Lower leg skin (tissue), 4 donors: ENCODE measurements around the gene TRMT2A. TPM values are rescaled to one million over a fixed set of nuclear protein-coding genes. Genes with fewer than 3 reads are reported as not detected.

Experiments
- DNase-seq, 2 donors: peaks; one replicate each; pipeline ENCODE4 v3.0.0-alpha.2; 2019; ENCODE audit warnings: low spot score in 2 of 2
- H3K4me3 ChIP-seq: fragments of 200-600 bp; sonication (generic); 2 replicates; pipeline ENCODE4 v1.5.1; 2017; ENCODE audit warnings: mild to moderate bottlenecking, low read depth; ENCODE audit not compliant: poor library complexity, severe bottlenecking
- POLR2A ChIP-seq, 2 donors: fragments of 450-650 bp; IDR thresholded peaks; one replicate each; pipeline ENCODE4 v1.6.1; 2016 to 2017; ENCODE audit warnings: antibody characterized with exemption in 2 of 2, mild to moderate bottlenecking in 1 of 2, moderate library complexity in 1 of 2
- WGBS, 2 donors: methylation state at CpG; one replicate each; pipeline ENCODE4 v1.1.5; 2018; 5-methylcytosine and 5-hydroxymethylcytosine counted together
- intact Hi-C: fragments of 100-400 bp; cut with DNase I; formaldehyde crosslinking; loops from one replicate; pipeline ENCODE4 v1.15.0; 2023; ENCODE audit warnings: low total_unique reads
- total RNA-seq, 4 donors: library from RNA; depleted of rRNA; stranded (reverse); fragments of >200 nt; gene quantifications; one replicate each; pipeline ENCODE4 v1.1.0, GENCODE V29; 2016
- TF ChIP-seq, protein P1 (sequence below), 3 donors: fragments of 450-650 bp; IDR thresholded peaks; one replicate each; pipeline ENCODE4 v1.5.1; 2016; ENCODE audit warnings: antibody characterized with exemption in 3 of 3, mild to moderate bottlenecking in 3 of 3, moderate library complexity in 2 of 3

Gene TRMT2A
- total RNA-seq, 4 donors from 2014 or later = 41.6 to 97.5 (median 52.8) TPM

DNA sequence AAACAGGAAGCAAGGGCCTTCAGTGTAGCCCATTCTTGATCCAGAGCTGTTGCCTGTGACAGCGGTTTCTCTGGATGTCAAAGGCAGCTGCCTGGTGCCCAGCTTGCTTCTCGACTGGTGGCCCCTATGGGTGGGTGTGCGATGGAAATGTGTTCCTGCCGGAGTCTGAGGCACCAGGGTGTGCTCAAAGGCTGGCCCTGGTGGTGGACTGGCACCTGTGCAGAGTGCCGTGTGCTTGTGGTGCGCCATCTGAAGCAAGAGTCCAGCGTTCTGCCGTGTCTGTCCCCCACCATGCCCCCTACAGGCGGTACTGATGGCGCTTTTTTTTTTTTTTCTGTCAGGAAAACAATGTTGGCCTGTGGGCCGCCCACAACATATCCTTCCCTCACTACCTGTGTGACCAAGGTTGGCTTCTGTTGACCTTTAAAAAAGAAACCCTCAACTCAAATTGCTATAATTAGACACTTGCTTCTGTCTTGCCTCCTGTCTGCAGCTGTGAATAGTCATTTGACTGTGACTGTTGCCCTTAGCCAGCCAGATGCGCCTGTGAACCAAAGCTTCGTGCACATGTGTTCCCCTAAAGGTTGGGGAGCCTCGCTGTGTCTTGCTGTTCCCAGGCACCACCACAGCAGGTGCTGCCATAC lies 5.9 kb downstream of the TRMT2A start:
- no peak overlapping the region for H3K4me3 ChIP-seq
- DNase-seq = no peak
- no peak for TF ChIP-seq POLR2A (IDR thresholded peaks at IDR 0.05)
- TF ChIP-seq, protein P1, sequence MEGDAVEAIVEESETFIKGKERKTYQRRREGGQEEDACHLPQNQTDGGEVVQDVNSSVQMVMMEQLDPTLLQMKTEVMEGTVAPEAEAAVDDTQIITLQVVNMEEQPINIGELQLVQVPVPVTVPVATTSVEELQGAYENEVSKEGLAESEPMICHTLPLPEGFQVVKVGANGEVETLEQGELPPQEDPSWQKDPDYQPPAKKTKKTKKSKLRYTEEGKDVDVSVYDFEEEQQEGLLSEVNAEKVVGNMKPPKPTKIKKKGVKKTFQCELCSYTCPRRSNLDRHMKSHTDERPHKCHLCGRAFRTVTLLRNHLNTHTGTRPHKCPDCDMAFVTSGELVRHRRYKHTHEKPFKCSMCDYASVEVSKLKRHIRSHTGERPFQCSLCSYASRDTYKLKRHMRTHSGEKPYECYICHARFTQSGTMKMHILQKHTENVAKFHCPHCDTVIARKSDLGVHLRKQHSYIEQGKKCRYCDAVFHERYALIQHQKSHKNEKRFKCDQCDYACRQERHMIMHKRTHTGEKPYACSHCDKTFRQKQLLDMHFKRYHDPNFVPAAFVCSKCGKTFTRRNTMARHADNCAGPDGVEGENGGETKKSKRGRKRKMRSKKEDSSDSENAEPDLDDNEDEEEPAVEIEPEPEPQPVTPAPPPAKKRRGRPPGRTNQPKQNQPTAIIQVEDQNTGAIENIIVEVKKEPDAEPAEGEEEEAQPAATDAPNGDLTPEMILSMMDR (IDR thresholded peaks at IDR 0.05) = no peak
- 63 to 67% methylated on average over 14 of the region's 14 CpGs for WGBS, 2 donors
- intact Hi-C loops = no loop called here

DNA sequence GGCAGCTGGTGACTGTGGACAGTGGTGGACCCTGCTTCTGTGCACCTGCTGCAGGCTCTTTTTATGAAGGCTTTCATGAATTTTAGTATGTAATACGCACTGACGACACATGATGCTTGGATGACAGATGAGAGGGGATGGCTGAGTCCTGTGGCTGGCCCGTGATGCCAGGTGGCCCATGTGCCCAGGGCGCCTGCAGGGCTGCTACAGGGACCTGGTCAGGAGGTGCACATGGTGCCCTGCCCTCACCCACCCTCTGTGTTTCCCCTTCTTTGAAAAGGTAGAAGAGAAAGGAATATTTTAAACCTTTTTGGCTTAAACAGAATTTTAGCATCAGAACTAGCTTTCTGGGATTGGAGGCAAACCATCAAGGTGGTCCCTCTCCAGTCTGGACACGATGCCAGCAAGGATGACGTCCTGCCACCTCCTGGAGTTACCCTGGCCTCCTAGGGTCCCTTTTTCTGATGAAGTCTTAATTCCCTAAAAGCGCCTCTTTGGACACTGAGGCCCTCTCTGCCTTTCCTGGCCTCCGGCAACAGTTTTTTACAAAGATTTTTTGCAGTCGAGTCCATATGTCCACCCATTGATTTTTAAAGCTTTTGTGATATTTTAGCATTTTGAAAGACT lies 6.6 kb downstream of the TRMT2A start:
- no peak for DNase-seq
- intact Hi-C loops = no loop called here
- WGBS, 2 donors = 85 to 90% methylated on average over 9 of the region's 9 CpGs
- no peak overlapping the region for H3K4me3 ChIP-seq
- no peak for TF ChIP-seq POLR2A (IDR thresholded peaks at IDR 0.05)
- TF ChIP-seq, protein P1 (IDR thresholded peaks at IDR 0.05) = no peak

DNA sequence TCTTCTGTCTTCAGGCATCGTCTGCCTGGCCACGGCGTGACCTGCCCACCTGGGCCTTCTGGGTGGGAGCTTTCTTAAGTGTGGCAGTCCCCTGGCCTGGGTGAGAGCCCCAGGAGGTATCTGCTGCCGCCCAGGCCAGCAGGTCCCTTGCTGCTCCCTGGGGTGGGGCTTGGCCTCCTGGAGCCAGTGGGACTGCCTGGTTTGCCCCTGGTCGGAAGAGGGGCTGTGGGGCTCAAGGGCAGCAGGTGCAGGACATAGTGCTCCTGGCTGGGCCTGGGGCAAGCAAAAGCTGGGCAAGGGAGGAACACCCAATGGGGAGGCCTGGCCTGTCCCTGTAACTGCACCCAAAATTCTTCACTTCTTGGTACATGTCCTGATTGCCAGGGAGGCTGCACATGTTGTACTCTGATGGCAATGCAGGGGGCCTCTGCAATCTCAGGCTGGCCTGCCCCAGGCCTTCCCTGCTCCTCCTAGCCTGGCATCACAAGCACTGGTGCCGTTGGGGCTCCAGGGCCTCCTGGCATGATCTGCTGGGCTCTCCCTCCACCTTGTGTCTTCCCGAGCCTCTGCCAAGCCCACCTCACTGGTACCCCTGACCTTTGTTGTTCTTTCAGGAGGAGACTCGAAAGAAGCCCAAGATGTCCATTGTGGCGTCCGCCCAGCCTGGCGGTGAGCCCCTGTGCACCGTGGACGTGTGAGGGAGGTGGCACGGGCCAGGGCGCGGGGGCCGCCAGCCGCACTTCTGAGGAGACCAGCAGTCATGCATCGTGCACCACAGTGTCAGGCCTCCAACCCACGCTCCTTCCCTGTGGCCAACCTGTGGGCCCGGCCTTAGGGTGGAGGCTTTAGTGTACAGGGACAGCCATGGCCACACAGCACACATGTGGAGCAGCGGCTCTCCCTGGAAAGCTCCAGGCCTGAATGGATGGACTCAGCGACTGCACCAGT lies 7.3 kb downstream of the TRMT2A start:
- no peak for DNase-seq
- intact Hi-C loops = no loop called here
- 85 to 86% methylated on average over 19 to 23 of the region's 23 CpGs for WGBS, 2 donors

DNA sequence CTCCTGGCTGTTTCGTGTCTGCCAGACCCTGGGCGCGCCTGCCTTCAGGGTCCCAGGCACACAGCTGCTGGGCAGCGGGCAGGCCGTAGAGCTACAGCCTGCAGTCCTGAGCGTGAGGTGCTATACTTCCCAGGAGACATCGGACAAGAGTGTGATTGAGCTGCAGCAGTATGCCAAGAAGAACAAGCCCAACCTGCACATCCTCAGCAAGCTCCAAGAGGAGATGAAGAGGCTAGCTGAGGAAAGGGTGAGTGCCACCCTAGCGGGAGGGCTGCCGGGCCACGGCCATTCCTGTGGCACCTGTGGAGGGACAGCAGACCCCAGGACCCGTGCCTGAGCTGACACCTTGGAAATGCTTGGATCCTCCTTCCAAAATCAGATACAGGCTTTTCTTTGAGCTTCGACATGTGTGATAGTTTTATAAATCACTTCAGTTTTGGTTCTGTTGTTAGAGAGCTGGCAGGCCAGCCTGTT lies 8.2 kb downstream of the TRMT2A start:
- no peak overlapping the region for H3K4me3 ChIP-seq
- no peak for DNase-seq
- intact Hi-C loops = no loop called here
- WGBS, 2 donors = 82 to 87% methylated on average over 9 to 12 of the region's 12 CpGs
- TF ChIP-seq, protein P1 (IDR thresholded peaks at IDR 0.05) = no peak
- TF ChIP-seq POLR2A (IDR thresholded peaks at IDR 0.05) = no peak

More for the DNA sequence above, 7.3 kb downstream of the TRMT2A start:
- no peak overlapping the region for H3K4me3 ChIP-seq
- no peak for TF ChIP-seq POLR2A (IDR thresholded peaks at IDR 0.05)
- TF ChIP-seq, protein P1 (IDR thresholded peaks at IDR 0.05) = no peak

DNA sequence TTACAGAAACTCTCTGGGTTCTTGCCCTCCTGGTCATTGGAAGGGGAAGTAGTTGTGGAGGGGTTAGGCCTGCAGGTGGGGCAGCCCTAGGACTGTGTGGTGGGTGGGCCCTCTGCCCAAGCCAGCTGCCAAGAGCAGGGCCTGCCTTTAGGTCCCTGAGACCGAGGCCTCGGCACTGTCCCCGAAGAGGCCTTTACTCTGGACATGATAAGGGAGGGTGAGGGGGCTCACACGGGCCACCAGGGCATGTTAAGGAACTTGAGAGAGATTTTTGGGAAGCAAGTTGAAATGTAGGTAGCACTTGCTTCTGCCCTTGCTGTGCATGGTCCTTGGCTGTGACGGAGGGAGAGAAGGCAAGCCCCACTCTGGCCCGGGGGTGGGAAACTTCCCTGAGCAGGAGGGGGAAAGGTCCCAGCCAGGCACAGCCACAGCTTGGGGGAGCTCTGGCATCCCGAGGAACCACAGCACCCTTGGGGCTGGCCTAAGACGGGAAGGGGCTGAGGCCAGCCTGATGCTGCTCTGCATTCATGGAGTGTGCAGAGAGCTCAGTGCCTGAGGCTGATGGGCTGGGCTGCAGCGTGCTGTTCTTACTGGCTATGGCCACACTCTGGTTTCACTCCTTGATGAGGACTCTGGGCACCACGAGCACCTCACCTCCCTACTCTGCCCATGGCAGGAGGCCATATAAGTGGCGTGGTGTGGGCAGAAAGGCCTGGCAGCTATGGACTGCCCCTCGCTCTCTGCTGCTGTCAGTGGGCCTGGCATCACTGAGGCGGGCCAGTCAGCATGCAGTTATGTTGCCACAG lies 8.9 kb downstream of the TRMT2A start:
- 78 to 83% methylated on average over 12 to 13 of the region's 13 CpGs for WGBS, 2 donors
- intact Hi-C loops = no loop called here

More for the DNA sequence above, 8.9 kb downstream of the TRMT2A start:
- TF ChIP-seq, protein P1 (IDR thresholded peaks at IDR 0.05) = no peak
- TF ChIP-seq POLR2A (IDR thresholded peaks at IDR 0.05) = no peak
- H3K4me3 ChIP-seq = no peak overlapping the region
- no peak for DNase-seq
